GM18873 (cell line): ENCODE results near the gene DPF3.

Experiments used
- ATAC-seq: cut with Tn5 transposase; IDR thresholded peaks from one replicate; pipeline ENCODE4 v1.9.1; 2021; ENCODE audit warnings: mild to moderate bottlenecking, moderate library complexity, moderate number of reproducible peaks; ENCODE audit not compliant: unreplicated experiment, low FRiP score

The DPF3 gene

GRCh38 chr14:72632727-72633126 is 261.2 kb downstream of the DPF3 start:
- no peak for ATAC-seq

- no peak for ATAC-seq
Observed at GRCh38 chr14:72631401-72631800, 262.5 kb downstream of the DPF3 start.

- ATAC-seq = no peak
Observed at GRCh38 chr14:72630374-72630773, 263.5 kb downstream of the DPF3 start.

- no peak for ATAC-seq
Observed at GRCh38 chr14:72629534-72629933, 264.4 kb downstream of the DPF3 start.

GRCh38 chr14:72625689-72626088 is 268.2 kb downstream of the DPF3 start:
- no peak for ATAC-seq

GRCh38 chr14:72621387-72622065 is 272.4 kb downstream of the DPF3 start:
- ATAC-seq = no peak

GRCh38 chr14:72619881-72620280 is 274.0 kb downstream of the DPF3 start:
- no peak for ATAC-seq

- ATAC-seq = no peak
Observed at GRCh38 chr14:72619111-72619571, 274.8 kb downstream of the DPF3 start.

- ATAC-seq = no peak
Observed at GRCh38 chr14:72618424-72618823, 275.5 kb downstream of the DPF3 start.

- ATAC-seq = no peak
Observed at GRCh38 chr14:72617391-72618031, 276.4 kb downstream of the DPF3 start.

GRCh38 chr14:72616811-72617210 is 277.1 kb downstream of the DPF3 start:
- ATAC-seq = no peak

GRCh38 chr14:72616294-72616693 is 277.6 kb downstream of the DPF3 start:
- no peak for ATAC-seq

GRCh38 chr14:72615451-72616121 is 278.3 kb downstream of the DPF3 start:
- ATAC-seq = no peak

- no peak for ATAC-seq
Observed at GRCh38 chr14:72614891-72615415, 278.9 kb downstream of the DPF3 start.

- no peak for ATAC-seq
Observed at GRCh38 chr14:72614365-72614764, 279.5 kb downstream of the DPF3 start.

- ATAC-seq = no peak
Observed at GRCh38 chr14:72613975-72614319, 280.0 kb downstream of the DPF3 start.

GRCh38 chr14:72613231-72613974 is 280.5 kb downstream of the DPF3 start:
- ATAC-seq = no peak

- ATAC-seq = no peak
Observed at GRCh38 chr14:72612041-72612440, 281.9 kb downstream of the DPF3 start.

- ATAC-seq = no peak
Observed at GRCh38 chr14:72611506-72611905, 282.4 kb downstream of the DPF3 start.

GRCh38 chr14:72610831-72611200 is 283.1 kb downstream of the DPF3 start:
- ATAC-seq = no peak
